Kidney glomerular epithelial cell (primary cell): Measurements from ENCODE around the gene NDRG2.
"Not testable (repeated sequence)": the region's sequence is repeated elsewhere in the genome, so short reads cannot be mapped to it uniquely, and the experiment has no call there.

Experiments
- DNase-seq: peaks from one replicate; lab custom pipeline; 2025; lab: John Stamatoyannopoulos, UW

The NDRG2 gene

GRCh38 chr14:21055432-21056117, 30.7 kb upstream of the NDRG2 start:
- DNase-seq: no peak

GRCh38 chr14:21054768-21055145, 29.9 kb upstream of the NDRG2 start:
- no peak for DNase-seq

- no peak for DNase-seq
Measured at GRCh38 chr14:21054123-21054767, 29.4 kb upstream of the NDRG2 start.

GRCh38 chr14:21053184-21054122, 28.6 kb upstream of the NDRG2 start:
- no peak for DNase-seq

- DNase-seq: no peak
Measured at GRCh38 chr14:21050597-21050996, 25.7 kb upstream of the NDRG2 start.

- DNase-seq: no peak
Measured at GRCh38 chr14:21049271-21049673, 24.4 kb upstream of the NDRG2 start.

GRCh38 chr14:21048638-21049037, 23.8 kb upstream of the NDRG2 start:
- no peak for DNase-seq

- DNase-seq: no peak
Measured at GRCh38 chr14:21047378-21047781, 22.5 kb upstream of the NDRG2 start.

GRCh38 chr14:21043974-21044618, 19.2 kb upstream of the NDRG2 start:
- DNase-seq: no peak

GRCh38 chr14:21043387-21043973, 18.6 kb upstream of the NDRG2 start:
- DNase-seq: no peak

GRCh38 chr14:21042918-21043317, 18.1 kb upstream of the NDRG2 start:
- DNase-seq: no peak

- DNase-seq: peak; percentile 19
Measured at GRCh38 chr14:21041676-21042433, 17.0 kb upstream of the NDRG2 start, which contains the start of gene RNASE7. Gene RNASE7 (plus strand): TSS chr14:21042362. CDS start chr14:21042993, 631 bp downstream.

- not testable (repeated sequence) for DNase-seq
Measured at GRCh38 chr14:21040941-21041340, 16.1 kb upstream of the NDRG2 start.

GRCh38 chr14:21040370-21040925, 15.6 kb upstream of the NDRG2 start:
- no peak for DNase-seq

GRCh38 chr14:21039585-21040369, 14.9 kb upstream of the NDRG2 start:
- peak; percentile 79 for DNase-seq

- no peak for DNase-seq
Measured at GRCh38 chr14:21038441-21039422, 13.9 kb upstream of the NDRG2 start.

- DNase-seq: no peak
Measured at GRCh38 chr14:21037156-21037555, 12.3 kb upstream of the NDRG2 start.

- DNase-seq: no peak
Measured at GRCh38 chr14:21036751-21037150, 11.9 kb upstream of the NDRG2 start.

GRCh38 chr14:21034707-21035106, 9.8 kb upstream of the NDRG2 start, which contains the start of gene RNASE13:
Gene RNASE13 (minus strand): TSS chr14:21034807. CDS start chr14:21034288, 519 bp downstream.
- no peak for DNase-seq
